Measurements from ENCODE around the gene TEKT2.

GRCh38 chr1:36099681-36100341 lies 15.9 kb downstream of the TEKT2 start:
- TF ChIP-seq POLR2A (IDR thresholded peaks at IDR 0.05; ENCODE audit: low read length) (no peak), GATA1 (IDR thresholded peaks at IDR 0.05; ENCODE audit: low read depth, low read length) (no peak)

Measured in erythroblast (primary cell).